ENCODE results near the gene MAPK8IP2. TPM values are rescaled to one million over a fixed set of nuclear protein-coding genes. Genes with fewer than 3 reads are reported as not detected.

MAPK8IP2 gene
- 1 to 10 TPM; 1.0 to 5.5 (median 3.4) TPM for total RNA-seq

DNA sequence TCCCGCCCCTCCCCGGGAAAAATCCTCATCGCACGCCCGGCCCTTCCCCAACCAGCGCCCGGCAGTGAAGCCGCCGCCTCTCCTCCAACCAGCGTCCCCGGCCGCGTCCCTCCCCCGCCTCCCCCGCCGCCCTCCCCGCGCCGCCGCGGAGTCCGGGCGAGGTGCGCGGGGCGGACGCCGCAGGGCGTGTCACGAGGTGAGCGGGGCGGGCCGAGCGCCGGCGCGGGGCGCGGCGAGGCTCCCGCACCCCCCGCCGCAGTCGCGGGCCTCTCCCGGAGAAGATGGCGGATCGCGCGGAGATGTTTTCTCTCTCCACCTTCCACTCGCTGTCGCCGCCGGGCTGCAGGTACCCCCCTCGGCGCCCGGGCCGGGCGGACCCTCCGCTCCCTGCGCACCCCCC is at the start of gene MAPK8IP2:
MAPK8IP2 (plus strand) TSS at position 256 of the 400 bp plus-strand sequence; CDS start at position 282, 26 bp downstream.
- Histone ChIP-seq H3K4me3 (peak within 1 kb of the TSS in 3 of 4 donors; percentile 48 to 56 (median 55)), H3K4me1 (peaks cover 11 to 19% (median 14%) of the 10 kb centered on the region in 4 donors), H3K9me3 (no peaks in the 10 kb centered on the region), H3K27ac (no peak within 1 kb of the TSS), H3K27me3 (peaks cover 0 to 44% (median 26%) of the 10 kb centered on the region in 4 donors), H3K36me3 (no peaks in the 10 kb centered on the region)
- DNase-seq (peak in 1 of 2 donors; percentile 87), ATAC-seq (ENCODE audit: low FRiP score in 2 of 2) (peak in 1 of 2 donors; percentile 18)
- no CpG with 5 or more reads among the region's 61 CpGs for WGBS, 2 donors
- TF ChIP-seq POLR2A (IDR thresholded peaks at IDR 0.05) = no peak
- no peak for TF ChIP-seq POLR2AphosphoS5 (IDR thresholded peaks at IDR 0.05)
- TF ChIP-seq, protein P1, sequence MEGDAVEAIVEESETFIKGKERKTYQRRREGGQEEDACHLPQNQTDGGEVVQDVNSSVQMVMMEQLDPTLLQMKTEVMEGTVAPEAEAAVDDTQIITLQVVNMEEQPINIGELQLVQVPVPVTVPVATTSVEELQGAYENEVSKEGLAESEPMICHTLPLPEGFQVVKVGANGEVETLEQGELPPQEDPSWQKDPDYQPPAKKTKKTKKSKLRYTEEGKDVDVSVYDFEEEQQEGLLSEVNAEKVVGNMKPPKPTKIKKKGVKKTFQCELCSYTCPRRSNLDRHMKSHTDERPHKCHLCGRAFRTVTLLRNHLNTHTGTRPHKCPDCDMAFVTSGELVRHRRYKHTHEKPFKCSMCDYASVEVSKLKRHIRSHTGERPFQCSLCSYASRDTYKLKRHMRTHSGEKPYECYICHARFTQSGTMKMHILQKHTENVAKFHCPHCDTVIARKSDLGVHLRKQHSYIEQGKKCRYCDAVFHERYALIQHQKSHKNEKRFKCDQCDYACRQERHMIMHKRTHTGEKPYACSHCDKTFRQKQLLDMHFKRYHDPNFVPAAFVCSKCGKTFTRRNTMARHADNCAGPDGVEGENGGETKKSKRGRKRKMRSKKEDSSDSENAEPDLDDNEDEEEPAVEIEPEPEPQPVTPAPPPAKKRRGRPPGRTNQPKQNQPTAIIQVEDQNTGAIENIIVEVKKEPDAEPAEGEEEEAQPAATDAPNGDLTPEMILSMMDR (IDR thresholded peaks at IDR 0.05) = no peak
- no peak for TF ChIP-seq EP300 (IDR thresholded peaks at IDR 0.05)

DNA sequence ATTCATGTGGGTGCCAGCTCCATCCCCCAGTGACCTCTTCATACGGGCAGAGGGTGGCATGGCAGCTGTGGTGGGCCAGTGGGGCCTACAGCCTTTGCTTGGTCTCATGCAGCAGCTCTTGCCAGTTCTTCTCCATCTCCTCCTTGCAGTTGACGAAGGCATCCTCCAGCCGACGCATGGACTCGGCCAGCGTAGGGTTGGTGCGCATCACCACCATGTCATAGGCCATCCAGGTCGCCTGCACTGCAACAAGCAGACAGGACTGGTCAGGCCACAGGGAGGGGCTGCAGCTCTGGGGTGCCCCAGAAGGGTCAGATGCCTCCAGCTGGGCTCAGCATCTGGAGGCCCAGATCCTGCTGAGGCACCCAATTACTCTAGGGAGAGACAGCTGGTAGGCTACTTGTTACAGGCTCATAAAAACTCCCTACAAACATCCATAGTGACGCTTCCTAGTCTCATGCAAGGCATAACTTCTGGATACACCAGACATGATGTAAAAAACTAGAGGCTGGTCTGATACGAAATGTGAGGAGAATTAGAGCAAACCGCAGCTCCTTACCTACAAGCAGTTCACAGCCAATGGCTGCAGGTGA is 49.3 kb upstream of the MAPK8IP2 start:
- WGBS, 2 donors = 89 to 95% methylated on average over 11 of the region's 11 CpGs
- H3K4me3 ChIP-seq = no peak overlapping the region
- DNase-seq (peak in 1 of 2 donors; percentile 67), ATAC-seq (ENCODE audit: low FRiP score in 2 of 2) (no peak)
- H3K4me1 ChIP-seq = peaks cover 7 to 26% (median 15%) of the 10 kb centered on the region in 4 donors
- TF ChIP-seq POLR2AphosphoS5 (IDR thresholded peaks at IDR 0.05) = no peak
- no peaks in the 10 kb centered on the region for H3K36me3 ChIP-seq
- H3K9me3 ChIP-seq = no peaks in the 10 kb centered on the region
- H3K27me3 ChIP-seq = peaks cover 0 to 26% (median 9%) of the 10 kb centered on the region in 4 donors
- no peak overlapping the region for H3K27ac ChIP-seq

DNA sequence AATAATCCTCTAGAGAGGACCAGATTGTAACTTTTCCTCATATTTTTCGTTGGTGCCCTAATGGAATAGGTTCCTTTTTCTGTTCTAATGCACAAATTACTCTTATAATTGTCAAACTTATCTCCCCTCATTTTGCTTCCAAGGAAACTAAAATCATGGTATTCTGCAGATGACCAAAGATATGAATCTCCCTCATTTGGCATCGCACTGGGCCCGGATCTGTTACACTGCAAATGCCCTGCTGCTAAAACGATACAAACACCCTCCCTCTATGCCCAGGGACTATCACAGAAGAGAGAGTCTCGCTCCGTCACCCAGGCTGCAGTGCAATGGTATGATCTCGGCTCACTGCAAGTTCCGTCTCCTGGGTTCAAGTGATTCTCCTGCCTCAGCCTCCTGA is 47.3 kb upstream of the MAPK8IP2 start:
- ATAC-seq (ENCODE audit: low FRiP score in 2 of 2) (no peak), DNase-seq (no peak)
- WGBS, 2 donors = 83 to 90% methylated on average over 8 of the region's 8 CpGs
- no peaks in the 10 kb centered on the region for H3K36me3 ChIP-seq
- no peaks in the 10 kb centered on the region for H3K9me3 ChIP-seq
- H3K27ac ChIP-seq = no peak overlapping the region
- no peak for TF ChIP-seq EP300 (IDR thresholded peaks at IDR 0.05)
- TF ChIP-seq, protein P1 (IDR thresholded peaks at IDR 0.05) = no peak
- no peak for TF ChIP-seq POLR2AphosphoS5 (IDR thresholded peaks at IDR 0.05)
- TF ChIP-seq POLR2A (IDR thresholded peaks at IDR 0.05) = no peak
- H3K27me3 ChIP-seq = peaks cover 0 to 9% (median 4%) of the 10 kb centered on the region in 4 donors
- no peak overlapping the region for H3K4me3 ChIP-seq
- peaks cover 7 to 11% (median 9%) of the 10 kb centered on the region in 4 donors for H3K4me1 ChIP-seq

DNA sequence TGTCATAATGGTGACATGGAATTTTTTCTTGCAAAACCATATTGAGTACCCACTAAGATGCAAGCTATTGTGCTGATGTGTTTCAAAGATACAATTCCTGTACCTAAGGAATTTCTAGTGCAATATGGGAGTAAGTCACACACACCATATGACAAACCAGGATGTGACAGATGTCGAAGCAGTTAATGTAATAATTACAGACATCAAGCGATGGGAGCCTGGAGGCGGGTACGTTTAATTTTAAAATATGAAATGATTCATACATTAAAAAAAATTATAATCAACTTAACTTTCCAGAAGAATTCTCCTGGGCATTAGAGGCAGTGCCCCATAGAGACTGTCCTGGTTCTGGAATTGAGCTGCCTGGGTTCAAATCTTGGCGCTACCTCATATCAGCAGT is 43.9 kb upstream of the MAPK8IP2 start:
- no peak overlapping the region for H3K27ac ChIP-seq
- 87% methylated on average over 5 of the region's 5 CpGs for WGBS, 2 donors
- no peak for DNase-seq

DNA sequence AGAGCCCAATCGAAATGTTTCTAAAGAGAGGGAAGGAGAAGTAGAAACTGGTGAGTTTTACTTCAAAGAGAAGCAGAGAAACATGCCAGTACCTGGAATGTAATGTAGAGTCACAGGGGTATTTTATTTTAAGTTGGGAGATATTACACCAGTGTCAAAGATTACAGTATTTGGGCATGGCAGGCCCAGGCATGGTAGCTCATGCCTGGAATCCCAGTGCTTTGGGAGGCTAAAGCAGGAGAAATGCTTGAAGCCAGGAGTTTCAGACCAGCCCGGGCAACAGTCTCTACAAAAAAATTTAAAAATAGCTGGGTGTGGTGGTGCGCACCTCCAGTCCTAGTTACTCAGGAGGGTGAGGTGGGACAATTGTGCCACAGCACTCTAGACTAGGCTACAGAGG is 40.6 kb upstream of the MAPK8IP2 start:
- Histone ChIP-seq H3K27me3 (no peaks in the 10 kb centered on the region), H3K27ac (no peak overlapping the region), H3K4me1 (peaks cover 7 to 13% (median 10%) of the 10 kb centered on the region in 4 donors), H3K36me3 (no peaks in the 10 kb centered on the region), H3K4me3 (no peak overlapping the region), H3K9me3 (no peaks in the 10 kb centered on the region)
- ATAC-seq (ENCODE audit: low FRiP score in 2 of 2) (no peak), DNase-seq (no peak)
- TF ChIP-seq EP300 (IDR thresholded peaks at IDR 0.05) (no peak), POLR2A (IDR thresholded peaks at IDR 0.05) (no peak)
- WGBS, 2 donors = 81 to 94% methylated on average over 3 of the region's 3 CpGs

More for the DNA sequence above, 43.9 kb upstream of the MAPK8IP2 start:
- Histone ChIP-seq H3K27me3 (no peaks in the 10 kb centered on the region), H3K36me3 (no peaks in the 10 kb centered on the region), H3K4me1 (no peaks in the 10 kb centered on the region), H3K9me3 (no peaks in the 10 kb centered on the region), H3K4me3 (no peak overlapping the region)
- TF ChIP-seq EP300 (IDR thresholded peaks at IDR 0.05) (no peak), POLR2A (IDR thresholded peaks at IDR 0.05) (no peak), POLR2AphosphoS5 (IDR thresholded peaks at IDR 0.05) (no peak)
- TF ChIP-seq, protein P1 (IDR thresholded peaks at IDR 0.05) = no peak
- no peak for ATAC-seq (ENCODE audit: low FRiP score in 2 of 2)
